Hepatocyte (in vitro differentiated cells): ENCODE results near the gene PKP3.

Experiments
- EZH2 ChIP-seq: fragments of 200-600 bp; sonication (generic); IDR thresholded peaks from 2 replicates; pipeline ENCODE4 v1.6.1; 2016; ENCODE audit warnings: antibody characterized with exemption, mild to moderate bottlenecking, borderline replicate concordance
- TF ChIP-seq, protein P1 (sequence below): fragments of 200-600 bp; sonication (generic); IDR thresholded peaks from 2 replicates; pipeline ENCODE4 v1.5.1; 2016; ENCODE audit warnings: antibody characterized with exemption, mild to moderate bottlenecking; ENCODE audit not compliant: poor library complexity

DNA sequence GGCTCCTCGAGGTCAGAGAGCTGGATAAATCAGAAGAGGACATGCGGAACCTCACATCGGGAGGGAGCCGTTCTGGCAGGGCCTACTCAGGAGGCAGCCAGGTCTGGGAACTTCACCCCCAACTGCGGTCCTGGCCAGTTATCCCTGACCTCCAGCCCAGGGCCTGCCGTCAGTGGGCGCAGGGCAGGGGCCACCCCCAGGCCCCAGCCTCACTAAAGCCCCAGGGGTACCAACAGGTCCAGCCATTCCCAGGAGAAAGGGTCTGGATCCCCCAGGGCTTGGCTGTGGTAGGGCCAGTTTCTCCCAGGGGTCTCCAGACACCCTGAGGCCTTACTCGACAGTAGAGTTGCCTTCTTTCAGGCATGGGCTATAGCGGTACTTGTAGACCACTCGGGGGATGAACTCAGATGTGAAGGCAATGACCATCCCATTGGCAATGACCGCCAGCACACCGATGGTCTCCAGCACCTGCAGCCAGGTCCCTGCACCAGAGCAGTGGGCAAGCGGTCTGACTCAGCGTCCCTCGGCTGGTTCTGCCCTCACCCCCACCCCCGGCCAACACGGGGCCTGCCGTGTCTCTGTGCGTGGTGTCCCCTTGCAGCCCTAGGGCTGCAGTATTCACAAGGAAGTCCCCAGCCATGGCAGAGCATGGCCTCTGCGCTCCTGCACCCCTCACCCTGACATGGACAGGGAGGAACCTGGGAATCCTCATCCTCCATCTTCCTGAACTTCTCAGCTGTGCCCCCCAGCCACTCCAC, 25.4 kb downstream of the PKP3 start:
- TF ChIP-seq, protein P1, sequence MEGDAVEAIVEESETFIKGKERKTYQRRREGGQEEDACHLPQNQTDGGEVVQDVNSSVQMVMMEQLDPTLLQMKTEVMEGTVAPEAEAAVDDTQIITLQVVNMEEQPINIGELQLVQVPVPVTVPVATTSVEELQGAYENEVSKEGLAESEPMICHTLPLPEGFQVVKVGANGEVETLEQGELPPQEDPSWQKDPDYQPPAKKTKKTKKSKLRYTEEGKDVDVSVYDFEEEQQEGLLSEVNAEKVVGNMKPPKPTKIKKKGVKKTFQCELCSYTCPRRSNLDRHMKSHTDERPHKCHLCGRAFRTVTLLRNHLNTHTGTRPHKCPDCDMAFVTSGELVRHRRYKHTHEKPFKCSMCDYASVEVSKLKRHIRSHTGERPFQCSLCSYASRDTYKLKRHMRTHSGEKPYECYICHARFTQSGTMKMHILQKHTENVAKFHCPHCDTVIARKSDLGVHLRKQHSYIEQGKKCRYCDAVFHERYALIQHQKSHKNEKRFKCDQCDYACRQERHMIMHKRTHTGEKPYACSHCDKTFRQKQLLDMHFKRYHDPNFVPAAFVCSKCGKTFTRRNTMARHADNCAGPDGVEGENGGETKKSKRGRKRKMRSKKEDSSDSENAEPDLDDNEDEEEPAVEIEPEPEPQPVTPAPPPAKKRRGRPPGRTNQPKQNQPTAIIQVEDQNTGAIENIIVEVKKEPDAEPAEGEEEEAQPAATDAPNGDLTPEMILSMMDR, result no peak
- TF ChIP-seq EZH2, result no peak
